Hematopoietic multipotent progenitor cell treated with erythropoietin and hydrocortisone succinate and interleukin-3 and kit ligand, for 8 days (in vitro differentiated cells): ENCODE data around the gene PHLPP2.

Experiments
- DNase-seq: peaks from one replicate; pipeline ENCODE4 v3.0.0-alpha.2; 2015

The PHLPP2 gene

GRCh38 chr16:71724320-71724751 is at the start of gene PHLPP2:
TSS of gene PHLPP2 (minus strand) at chr16:71724701. CDS start at chr16:71714795, 9,906 bp downstream.
- no peak for DNase-seq

GRCh38 chr16:71771571-71771970 is 47.1 kb upstream of the PHLPP2 start:
- no peak for DNase-seq

- peak; percentile 46 for DNase-seq
These were observed 44.7 kb upstream of the PHLPP2 start for GRCh38 chr16:71769222-71769621.

GRCh38 chr16:71767060-71767900 is 42.8 kb upstream of the PHLPP2 start:
- peak; percentile 47 for DNase-seq

- DNase-seq = no peak
These were observed 37.7 kb upstream of the PHLPP2 start for GRCh38 chr16:71762186-71762585.

GRCh38 chr16:71761097-71761496 is 36.6 kb upstream of the PHLPP2 start:
- no peak for DNase-seq

- DNase-seq = no peak
These were observed 33.8 kb upstream of the PHLPP2 start for GRCh38 chr16:71758293-71758760.

- DNase-seq = no peak
These were observed 30.2 kb upstream of the PHLPP2 start for GRCh38 chr16:71754652-71755051.

- DNase-seq = no peak
These were observed 29.6 kb upstream of the PHLPP2 start for GRCh38 chr16:71754108-71754507.

GRCh38 chr16:71748226-71748625 is 23.7 kb upstream of the PHLPP2 start:
- DNase-seq = no peak

GRCh38 chr16:71746442-71747046 is 22.0 kb upstream of the PHLPP2 start:
- peak; percentile 77 for DNase-seq

GRCh38 chr16:71738855-71739254 is 14.4 kb upstream of the PHLPP2 start:
- no peak for DNase-seq

GRCh38 chr16:71737501-71737900 is 13.0 kb upstream of the PHLPP2 start:
- DNase-seq = no peak

- DNase-seq = no peak
These were observed 10.0 kb upstream of the PHLPP2 start for GRCh38 chr16:71734511-71734910.

- DNase-seq = no peak
These were observed 8.1 kb upstream of the PHLPP2 start for GRCh38 chr16:71732587-71732986.

- DNase-seq = peak; percentile 95
These were observed 3.2 kb upstream of the PHLPP2 start for GRCh38 chr16:71727551-71728324.

GRCh38 chr16:71726476-71727315 is 2.2 kb upstream of the PHLPP2 start:
- peak; percentile 16 for DNase-seq

GRCh38 chr16:71723537-71724319 is 773 bp downstream of the PHLPP2 start:
- DNase-seq = peak; percentile 68

GRCh38 chr16:71722801-71723536 is 1.5 kb downstream of the PHLPP2 start:
- DNase-seq = peak; percentile 64

- no peak for DNase-seq
These were observed 3.3 kb downstream of the PHLPP2 start for GRCh38 chr16:71721066-71721740.
